OCI-LY7 (cell line): Measurements from ENCODE around the gene PIK3C2B. TPM values are rescaled to one million over a fixed set of nuclear protein-coding genes. Genes with fewer than 3 reads are reported as not detected.

ENCODE experiments used
- BruUV-seq: library from RNA; stranded (reverse); fragments of 400-500 nt; replicated peaks from 2 replicates; lab custom pipeline; 2021; lab: Mats Ljungman, UMichigan
- CTCF ChIA-PET: fragments of 300-600 bp; sonication (Branson Sonifier 250); formaldehyde crosslinking; loops from one replicate; lab custom pipeline; 2022; ENCODE audit warnings: antibody characterized with exemption; ENCODE audit not compliant: unreplicated experiment; lab: Charles Lee
- POLR2A ChIA-PET: fragments of 300-600 bp; sonication (Branson Sonifier 250); formaldehyde crosslinking; loops from one replicate; lab custom pipeline; 2022; ENCODE audit warnings: antibody characterized with exemption; lab: Charles Lee
- DNase-seq: peaks from one replicate; pipeline ENCODE4 v3.0.0-alpha.2; 2015; ENCODE audit warnings: low spot score
- H2AFZ ChIP-seq: fragments of 200-600 bp; sonication (generic), shearing (Covaris generic); 2 replicates; pipeline ENCODE4 v1.6.1; 2014; ENCODE audit warnings: mild to moderate bottlenecking, antibody characterized with exemption, low read length, moderate library complexity
- H3K27ac ChIP-seq: fragments of 200-600 bp; sonication (generic); 2 replicates; pipeline ENCODE4 v1.5.1; 2014; ENCODE audit warnings: mixed run types, low read depth, mild to moderate bottlenecking, moderate library complexity, low read length, inconsistent platforms; ENCODE audit not compliant: poor library complexity, severe bottlenecking
- H3K36me3 ChIP-seq: fragments of 200-600 bp; sonication (generic); 2 replicates; pipeline ENCODE4 v1.6.1; 2014; ENCODE audit warnings: mild to moderate bottlenecking, antibody characterized with exemption, low read length, moderate library complexity, mixed read lengths; ENCODE audit not compliant: insufficient read depth
- H3K4me1 ChIP-seq: fragments of 200-600 bp; sonication (generic); 2 replicates; pipeline ENCODE4 v1.5.1; 2014; ENCODE audit warnings: mild to moderate bottlenecking, low read length; ENCODE audit not compliant: insufficient read depth, poor library complexity, severe bottlenecking
- H3K4me2 ChIP-seq: fragments of 200-600 bp; sonication (generic); 2 replicates; pipeline ENCODE4 v1.6.1; 2014; ENCODE audit warnings: mild to moderate bottlenecking, low read length
- H3K4me3 ChIP-seq: fragments of 200-600 bp; sonication (generic); 2 replicates; pipeline ENCODE4 v1.5.1; 2014; ENCODE audit warnings: mild to moderate bottlenecking, low read depth, low read length; ENCODE audit not compliant: poor library complexity, severe bottlenecking
- H3K79me2 ChIP-seq: fragments of 200-600 bp; sonication (generic); 2 replicates; pipeline ENCODE4 v1.6.1; 2016; ENCODE audit warnings: low read depth, mild to moderate bottlenecking, low read length, moderate library complexity, mixed read lengths; ENCODE audit not compliant: insufficient read depth
- H3K9me2 ChIP-seq: fragments of 200-600 bp; sonication (generic); 2 replicates; pipeline ENCODE4 v1.6.1; 2016; ENCODE audit warnings: mild to moderate bottlenecking, low read length, mixed read lengths; ENCODE audit not compliant: insufficient read depth
- H3K9me3 ChIP-seq: fragments of 200-600 bp; sonication (generic); 2 replicates; pipeline ENCODE4 v1.6.1; 2014; ENCODE audit warnings: mild to moderate bottlenecking, mixed run types, low read length, mixed read lengths
- H4K20me1 ChIP-seq: fragments of 200-600 bp; sonication (generic); 2 replicates; pipeline ENCODE4 v1.6.1; 2014; ENCODE audit warnings: mild to moderate bottlenecking, antibody characterized with exemption, low read length, moderate library complexity, mixed read lengths; ENCODE audit not compliant: insufficient read depth
- CTCF ChIP-seq: fragments of 200-600 bp; sonication (generic); conservative IDR thresholded peaks from 2 replicates; pipeline ENCODE4 v1.5.1; 2014; ENCODE audit warnings: mild to moderate bottlenecking, antibody characterized with exemption, low read length, moderate library complexity, mixed read lengths
- EZH2phosphoT487 ChIP-seq: fragments of 200-600 bp; sonication (generic); IDR thresholded peaks from 2 replicates; pipeline ENCODE4 v1.6.1; 2018; ENCODE audit warnings: low read depth, borderline replicate concordance, mild to moderate bottlenecking, mixed run types, antibody characterized with exemption, low read length, moderate library complexity, mixed read lengths
- intact Hi-C: fragments of 100-400 bp; cut with micrococcal nuclease; formaldehyde crosslinking; loops from one replicate; pipeline ENCODE4 v1.10.0; 2022; ENCODE audit not compliant: unreplicated experiment
- total RNA-seq, 2 experiments: library from RNA; depleted of rRNA in 1 of 2; stranded (reverse); fragments of >200 nt in 1 of 2; shearing (Covaris generic) in 1 of 2; gene quantifications; 2 replicates each; pipeline ENCODE4 v1.2.3, GENCODE V29; 2014 to 2022

The PIK3C2B gene
- total RNA-seq, 2 experiments from 2014 or later = 12.5 to 43.9 TPM

DNA sequence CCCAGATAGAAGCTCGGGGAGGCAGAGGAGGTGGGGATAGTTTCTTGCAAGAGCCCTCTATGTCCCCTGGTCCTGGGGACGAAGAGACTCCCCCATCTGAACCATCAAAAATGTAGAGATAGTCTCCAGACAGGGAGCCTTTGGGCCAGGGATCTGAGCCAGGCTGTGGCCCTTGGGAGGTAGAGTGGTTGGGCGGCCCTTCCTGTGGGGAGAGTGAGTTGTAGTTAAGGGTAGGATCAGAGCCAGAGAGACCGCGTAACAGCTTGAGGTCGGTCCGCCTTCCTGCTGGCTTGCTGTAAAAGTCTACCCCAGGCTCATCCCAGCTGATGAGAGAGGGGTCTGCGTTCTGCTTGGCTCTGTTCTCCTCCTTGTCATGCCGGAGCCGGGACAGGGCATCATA, 25.3 kb downstream of the PIK3C2B start:
- H3K4me1 ChIP-seq = peaks cover 27% of the 10 kb centered on the region
- H3K9me2 ChIP-seq = no peaks in the 10 kb centered on the region
- DNase-seq = no peak
- TSS peak; percentile 53 for BruUV-seq
- no peaks in the 10 kb centered on the region for H3K36me3 ChIP-seq
- H4K20me1 ChIP-seq = no peaks in the 10 kb centered on the region
- H3K4me3 ChIP-seq = no peak overlapping the region
- H3K27ac ChIP-seq = no peak overlapping the region
- intact Hi-C loops = no loop called here
- no peak overlapping the region for H3K4me2 ChIP-seq
- H3K79me2 ChIP-seq = no peaks in the 10 kb centered on the region
- ChIA-PET POLR2A (no interaction called here), CTCF (interaction anchor here (1.8 kb wide), 1 partner anchor 12 kb away, joined by 5 read pairs; no protein-coding TSS in a partner anchor)
- H2AFZ ChIP-seq = no peak overlapping the region
- H3K9me3 ChIP-seq = no peaks in the 10 kb centered on the region
- TF ChIP-seq EZH2phosphoT487 (no peak), CTCF (no peak)

DNA sequence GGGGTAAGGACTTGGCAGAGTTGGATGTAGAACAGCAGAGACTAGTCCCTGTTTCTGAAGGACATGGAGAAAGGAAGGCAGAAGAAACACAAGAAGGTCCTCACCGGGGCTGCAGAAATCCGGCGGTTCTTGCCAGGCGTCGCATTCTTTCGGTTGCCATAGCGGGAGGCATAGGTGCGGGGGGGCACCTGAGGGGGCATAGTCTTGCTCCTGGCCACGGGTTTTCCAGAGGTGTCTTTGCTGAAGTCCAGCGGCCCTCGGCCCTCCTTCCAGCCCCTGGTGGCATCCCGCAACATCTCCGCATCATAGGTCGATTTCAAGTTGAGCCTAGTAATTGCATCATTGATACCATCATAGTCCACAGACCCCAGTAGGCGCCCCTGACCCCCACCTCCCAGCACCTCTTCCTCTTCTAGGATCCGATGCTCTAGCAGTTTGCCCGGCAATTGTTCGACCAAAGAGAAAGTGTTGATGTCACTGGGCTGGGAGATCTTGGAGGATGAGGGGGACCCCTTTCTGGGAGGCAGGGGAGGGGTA, 25.8 kb downstream of the PIK3C2B start:
- Histone ChIP-seq H3K79me2 (no peaks in the 10 kb centered on the region), H3K4me1 (peaks cover 30% of the 10 kb centered on the region), H2AFZ (no peak overlapping the region), H3K36me3 (no peaks in the 10 kb centered on the region), H3K4me2 (no peak overlapping the region), H3K9me3 (no peaks in the 10 kb centered on the region), H3K9me2 (no peaks in the 10 kb centered on the region), H4K20me1 (no peaks in the 10 kb centered on the region), H3K4me3 (no peak overlapping the region), H3K27ac (no peak overlapping the region)
- TF ChIP-seq EZH2phosphoT487 = no peak
- no peak for TF ChIP-seq CTCF
- CTCF ChIA-PET = interaction anchor here (1.8 kb wide), 1 partner anchor 12 kb away, joined by 5 read pairs; no protein-coding TSS in a partner anchor
- no TSS peak for BruUV-seq
- POLR2A ChIA-PET = no interaction called here
- intact Hi-C loops = no loop called here
- DNase-seq = no peak

- BruUV-seq = no TSS peak
- intact Hi-C loops = no loop called here
- H3K4me2 ChIP-seq = no peak overlapping the region
- H3K9me3 ChIP-seq = no peaks in the 10 kb centered on the region
- TF ChIP-seq EZH2phosphoT487 = no peak
- no peak for TF ChIP-seq CTCF
- H3K36me3 ChIP-seq = no peaks in the 10 kb centered on the region
- no peak for DNase-seq
- no peaks in the 10 kb centered on the region for H4K20me1 ChIP-seq
- H3K4me3 ChIP-seq = no peak overlapping the region
- no peak overlapping the region for H3K27ac ChIP-seq
- ChIA-PET POLR2A (interaction anchor here (0.6 kb wide), 1 partner anchor 25 kb away, joined by 3 read pairs; no protein-coding TSS in a partner anchor), CTCF (no interaction called here)
- H2AFZ ChIP-seq = no peak overlapping the region
- peaks cover 32% of the 10 kb centered on the region for H3K4me1 ChIP-seq
- no peaks in the 10 kb centered on the region for H3K9me2 ChIP-seq
- no peaks in the 10 kb centered on the region for H3K79me2 ChIP-seq
Measured at GRCh38 chr1:204468206-204468605, 26.4 kb downstream of the PIK3C2B start.
